HG03378 (cell line): ENCODE data around the gene MYL6B.
"Not testable (repeated sequence)": the region's sequence is repeated elsewhere in the genome, so short reads cannot be mapped to it uniquely, and the experiment has no call there.

Source experiments
- ATAC-seq: cut with Tn5 transposase; IDR thresholded peaks from one replicate; pipeline ENCODE4 v1.9.1; 2021; ENCODE audit warnings: mild to moderate bottlenecking, moderate library complexity; ENCODE audit not compliant: unreplicated experiment

Gene MYL6B

GRCh38 chr12:56152132-56152755, at the start of gene MYL6B:
Gene MYL6B (plus strand): TSS chr12:56152587. CDS start chr12:56153919, 1,332 bp downstream.
- ATAC-seq: peak; percentile 73

GRCh38 chr12:56102683-56103065, 49.7 kb upstream of the MYL6B start:
- no peak for ATAC-seq

- no peak for ATAC-seq
Measured at GRCh38 chr12:56103066-56103711, 49.2 kb upstream of the MYL6B start.

GRCh38 chr12:56103823-56104108, 48.6 kb upstream of the MYL6B start:
- ATAC-seq: no peak

GRCh38 chr12:56104109-56104814, 48.1 kb upstream of the MYL6B start, which contains the start of gene PA2G4:
Gene PA2G4 (plus strand): TSS chr12:56104559. CDS start chr12:56104738, 179 bp downstream.
- ATAC-seq: peak; percentile 92

- no peak for ATAC-seq
Measured at GRCh38 chr12:56104815-56105608, 47.4 kb upstream of the MYL6B start.

- no peak for ATAC-seq
Measured at GRCh38 chr12:56105609-56105902, 46.8 kb upstream of the MYL6B start.

- ATAC-seq: no peak
Measured at GRCh38 chr12:56107242-56107641, 45.1 kb upstream of the MYL6B start.

- ATAC-seq: no peak
Measured at GRCh38 chr12:56110571-56110970, 41.8 kb upstream of the MYL6B start.

GRCh38 chr12:56114084-56114483, 38.3 kb upstream of the MYL6B start:
- no peak for ATAC-seq

GRCh38 chr12:56115329-56115728, 37.1 kb upstream of the MYL6B start:
- no peak for ATAC-seq

- peak; percentile 48 for ATAC-seq
Measured at GRCh38 chr12:56116267-56117081, 35.9 kb upstream of the MYL6B start, which contains the start of gene RPL41. Gene RPL41 (plus strand): TSS chr12:56116633.

GRCh38 chr12:56117082-56117706, 35.2 kb upstream of the MYL6B start:
- not testable (repeated sequence) for ATAC-seq

- ATAC-seq: peak; percentile 79
Measured at GRCh38 chr12:56117778-56118687, 34.4 kb upstream of the MYL6B start, which contains the start of gene ZC3H10. Gene ZC3H10 (plus strand): TSS chr12:56118266. CDS start chr12:56120563, 2,297 bp downstream.

GRCh38 chr12:56118688-56119357, 33.6 kb upstream of the MYL6B start:
- peak; percentile 6 for ATAC-seq

GRCh38 chr12:56119361-56119796, 33.0 kb upstream of the MYL6B start:
- ATAC-seq: no peak

GRCh38 chr12:56120158-56120846, 32.1 kb upstream of the MYL6B start:
- no peak for ATAC-seq
